HG02588 (cell line): Measurements from ENCODE around the gene UBE4A.

Source experiments
- ATAC-seq: cut with Tn5 transposase; IDR thresholded peaks from one replicate; pipeline ENCODE4 v1.9.1; 2021; ENCODE audit warnings: mild to moderate bottlenecking, moderate library complexity; ENCODE audit not compliant: unreplicated experiment

The UBE4A gene

DNA sequence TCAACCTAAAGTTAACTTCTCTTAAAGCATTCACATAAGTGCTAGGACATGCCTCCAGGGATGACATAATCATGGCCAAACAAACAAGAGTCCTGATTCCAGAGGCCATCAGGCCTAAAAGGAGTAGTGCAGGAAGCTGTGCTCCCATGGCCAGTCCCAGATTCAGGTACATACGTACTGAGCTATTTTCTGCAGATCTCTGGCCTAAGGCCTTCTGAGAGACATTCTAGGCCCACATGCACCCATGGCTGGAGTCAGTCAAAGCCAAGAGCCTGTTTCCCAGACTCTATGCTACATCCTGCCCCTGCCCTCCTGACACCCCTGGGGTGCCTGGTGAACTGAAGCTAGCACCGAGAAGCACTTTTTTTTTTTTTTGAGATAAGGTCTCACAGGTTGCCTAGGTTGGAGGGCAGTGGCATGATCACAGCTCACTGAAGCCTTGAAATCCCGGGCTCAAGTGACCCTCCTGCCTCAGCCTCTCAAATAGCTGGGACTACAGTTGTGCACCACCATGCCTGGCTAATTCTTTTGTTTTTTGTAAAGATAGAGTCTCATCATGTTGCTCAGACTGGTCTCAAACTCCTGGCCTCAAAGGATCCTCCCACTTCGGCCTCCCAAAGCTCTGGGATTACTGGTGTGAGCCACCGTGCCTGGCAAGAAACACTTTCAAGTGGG lies 17.4 kb upstream of the UBE4A start:
- no peak for ATAC-seq

- ATAC-seq: no peak
These were observed 16.8 kb upstream of the UBE4A start, which contains the start of gene CD3D for GRCh38 chr11:118342503-118343161. Gene CD3D, minus strand, starts transcription at chr11:118342705. Its CDS starts 98 bp downstream, at chr11:118342607.

- ATAC-seq: no peak
These were observed 16.2 kb upstream of the UBE4A start for GRCh38 chr11:118343248-118343647.

DNA sequence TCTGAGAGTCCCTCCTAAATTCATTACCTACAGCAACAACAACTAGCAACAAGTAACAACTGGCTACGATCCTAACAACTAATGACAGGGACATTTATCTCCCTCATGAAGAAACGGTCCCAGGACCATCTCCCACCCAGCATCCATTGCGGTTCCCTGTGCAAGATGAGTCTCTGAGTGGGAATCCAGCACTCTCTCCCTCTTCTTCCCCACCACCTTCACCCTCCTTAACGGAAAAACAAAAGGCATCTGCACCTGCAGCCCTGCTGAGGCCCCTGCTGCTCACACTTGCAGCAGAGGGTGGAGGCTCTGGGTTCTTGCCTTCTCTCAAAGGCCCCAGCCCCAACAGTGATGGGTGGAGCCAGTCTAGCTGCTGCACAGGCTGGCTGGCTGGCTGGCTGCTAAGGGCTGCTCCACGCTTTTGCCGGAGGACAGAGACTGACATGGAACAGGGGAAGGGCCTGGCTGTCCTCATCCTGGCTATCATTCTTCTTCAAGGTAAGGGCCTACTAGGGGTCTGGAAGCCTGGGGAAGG lies 15.4 kb upstream of the UBE4A start, which contains the start of gene CD3G:
Gene CD3G, plus strand, starts transcription at position 364 of the 535 bp plus-strand sequence. Its CDS starts 80 bp downstream, at position 444.
- ATAC-seq: no peak

DNA sequence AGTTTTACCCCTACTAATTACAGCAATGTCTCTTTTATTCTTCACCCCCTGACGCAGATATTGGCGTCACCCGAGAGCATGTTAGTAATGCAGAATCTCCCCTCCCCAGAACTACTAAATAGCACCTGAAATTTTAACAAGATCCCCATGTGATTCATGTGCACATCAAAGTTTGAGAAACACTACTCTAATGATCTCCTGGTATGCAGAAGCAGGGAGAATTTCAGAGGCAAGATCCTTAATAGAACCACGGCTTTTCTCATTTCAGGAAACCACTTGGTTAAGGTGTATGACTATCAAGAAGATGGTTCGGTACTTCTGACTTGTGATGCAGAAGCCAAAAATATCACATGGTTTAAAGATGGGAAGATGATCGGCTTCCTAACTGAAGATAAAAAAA lies 9.9 kb upstream of the UBE4A start:
- no peak for ATAC-seq

DNA sequence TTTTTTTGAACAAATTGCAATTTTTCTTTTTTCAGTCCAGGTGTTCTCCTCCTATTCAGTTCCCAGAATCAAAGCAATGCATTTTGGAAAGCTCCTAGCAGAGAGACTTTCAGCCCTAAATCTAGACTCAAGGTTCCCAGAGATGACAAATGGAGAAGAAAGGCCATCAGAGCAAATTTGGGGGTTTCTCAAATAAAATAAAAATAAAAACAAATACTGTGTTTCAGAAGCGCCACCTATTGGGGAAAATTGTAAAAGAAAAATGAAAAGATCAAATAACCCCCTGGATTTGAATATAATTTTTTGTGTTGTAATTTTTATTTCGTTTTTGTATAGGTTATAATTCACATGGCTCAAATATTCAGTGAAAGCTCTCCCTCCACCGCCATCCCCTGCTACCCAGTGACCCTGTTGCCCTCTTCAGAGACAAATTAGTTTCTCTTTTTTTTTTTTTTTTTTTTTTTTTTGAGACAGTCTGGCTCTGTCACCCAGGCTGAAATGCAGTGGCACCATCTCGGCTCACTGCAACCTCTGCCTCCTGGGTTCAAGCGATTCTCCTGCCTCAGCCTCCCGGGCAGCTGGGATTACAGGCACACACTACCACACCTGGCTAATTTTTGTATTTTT lies 6.2 kb upstream of the UBE4A start:
- no peak for ATAC-seq

DNA sequence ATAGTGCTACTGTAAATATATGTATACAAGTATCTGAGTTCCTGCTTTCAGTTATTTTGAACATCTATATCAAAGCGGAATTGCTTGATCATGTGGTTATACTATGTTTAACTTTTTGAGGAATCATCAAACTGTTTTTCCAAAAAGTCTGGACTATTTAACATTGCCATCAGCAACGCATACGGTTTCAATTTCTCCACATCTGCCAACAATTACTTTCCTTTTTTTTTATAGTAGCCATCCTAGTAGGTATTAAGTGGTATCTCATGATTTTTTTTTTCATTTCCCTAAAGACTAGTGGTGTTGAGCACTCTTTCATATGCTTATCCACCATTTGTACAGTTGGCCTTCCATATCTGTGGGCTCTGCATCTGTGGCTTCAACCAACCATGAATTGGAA lies 1.3 kb upstream of the UBE4A start:
- no peak for ATAC-seq

- no peak for ATAC-seq
These were observed 5.7 kb downstream of the UBE4A start for GRCh38 chr11:118364956-118365615.

DNA sequence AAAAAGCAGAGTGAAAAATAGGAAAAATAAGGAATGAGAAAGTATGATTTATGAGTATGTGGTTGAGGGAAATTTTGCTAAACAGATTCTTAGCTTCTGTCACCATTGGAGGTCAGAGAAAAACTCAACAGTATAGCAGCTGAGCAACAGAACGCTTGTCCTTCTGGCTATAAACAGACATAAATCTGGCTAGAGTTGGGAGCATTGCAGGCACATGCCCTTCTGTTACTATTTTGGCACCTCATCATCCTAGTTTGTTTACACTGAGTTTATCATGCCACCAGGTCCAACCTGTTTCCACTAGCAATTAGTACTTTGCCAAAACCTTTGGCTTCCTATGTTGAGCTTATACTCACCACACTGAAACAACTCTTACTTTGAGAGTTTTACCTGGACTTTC lies 6.9 kb downstream of the UBE4A start:
- no peak for ATAC-seq

DNA sequence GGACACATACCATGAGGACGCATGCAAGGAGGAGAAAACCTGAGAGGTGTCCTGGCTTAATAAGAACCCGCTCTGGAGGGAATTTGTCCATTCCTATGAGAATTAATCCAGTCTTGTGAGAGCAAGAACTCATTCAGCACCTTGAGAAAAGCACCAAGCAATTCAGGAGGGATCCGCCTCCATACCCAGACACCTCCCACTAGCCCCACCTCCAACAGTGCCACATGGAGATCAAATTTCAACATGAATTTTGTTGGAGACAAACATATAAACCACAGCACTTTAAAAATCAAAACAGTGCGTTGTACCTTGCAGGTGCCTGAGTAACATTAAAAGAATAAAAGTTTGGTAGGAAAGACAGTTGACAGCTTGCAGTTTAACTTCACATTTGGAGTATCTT lies 11.4 kb downstream of the UBE4A start:
- no peak for ATAC-seq

DNA sequence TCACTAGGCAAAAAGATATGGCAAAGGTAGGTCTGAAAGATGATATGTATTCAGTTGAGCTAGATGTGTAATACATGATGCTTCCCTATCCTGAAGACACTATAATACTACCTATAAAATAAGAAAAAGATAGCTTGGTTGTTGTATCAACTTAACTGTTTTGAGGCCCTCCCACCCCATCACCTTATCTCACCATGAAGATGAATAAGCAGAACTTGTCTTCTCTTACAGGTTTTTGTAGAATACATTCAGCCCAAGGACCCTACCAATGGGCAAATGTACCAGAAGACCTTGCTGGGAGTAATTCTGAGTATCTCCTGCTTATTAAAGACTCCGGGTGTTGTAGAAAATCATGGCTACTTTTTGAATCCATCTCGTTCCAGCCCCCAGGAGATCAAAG lies 13.9 kb downstream of the UBE4A start:
- no peak for ATAC-seq

DNA sequence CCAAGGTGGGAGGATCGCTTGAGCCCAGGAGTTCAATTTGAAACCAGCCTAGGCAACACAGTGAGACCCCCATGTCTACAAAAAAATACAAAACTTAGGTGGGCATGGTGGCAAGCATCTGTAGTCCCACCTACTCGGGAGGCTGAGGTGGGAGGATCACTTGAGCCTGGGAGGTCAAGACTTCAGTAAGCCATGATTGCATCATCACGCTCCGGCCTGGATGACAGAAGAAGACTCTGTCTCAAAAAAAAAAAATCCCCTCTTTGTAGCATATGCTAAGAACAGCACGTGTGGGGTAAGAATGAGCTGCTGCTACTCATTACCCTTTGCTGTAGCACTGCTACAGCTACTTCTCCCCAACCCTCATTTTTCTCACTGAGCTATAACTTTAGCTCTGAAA lies 14.5 kb downstream of the UBE4A start:
- ATAC-seq: no peak

GRCh38 chr11:118374729-118375128 lies 15.3 kb downstream of the UBE4A start:
- ATAC-seq: no peak

DNA sequence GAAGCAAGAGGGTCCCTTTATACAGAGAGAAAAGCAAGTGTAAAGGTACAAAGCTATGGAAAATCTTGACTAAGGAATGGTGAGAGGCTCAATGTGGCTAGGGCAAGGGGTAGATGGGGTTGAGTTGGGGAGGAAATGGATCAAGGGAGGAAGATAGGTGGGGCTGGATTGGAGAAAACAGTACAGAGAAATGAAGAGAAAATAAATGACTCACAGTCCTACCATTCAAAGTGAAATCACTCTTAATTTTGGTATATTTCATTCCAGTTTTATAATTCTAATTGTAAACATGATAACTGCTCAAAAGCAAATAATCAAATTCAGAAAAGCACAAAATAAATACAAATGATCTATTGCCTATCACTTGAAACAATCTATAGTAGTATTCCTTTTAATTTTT lies 16.6 kb downstream of the UBE4A start:
- no peak for ATAC-seq

GRCh38 chr11:118379497-118379896 lies 20.1 kb downstream of the UBE4A start:
- ATAC-seq: no peak

GRCh38 chr11:118380571-118380970 lies 21.2 kb downstream of the UBE4A start:
- no peak for ATAC-seq

DNA sequence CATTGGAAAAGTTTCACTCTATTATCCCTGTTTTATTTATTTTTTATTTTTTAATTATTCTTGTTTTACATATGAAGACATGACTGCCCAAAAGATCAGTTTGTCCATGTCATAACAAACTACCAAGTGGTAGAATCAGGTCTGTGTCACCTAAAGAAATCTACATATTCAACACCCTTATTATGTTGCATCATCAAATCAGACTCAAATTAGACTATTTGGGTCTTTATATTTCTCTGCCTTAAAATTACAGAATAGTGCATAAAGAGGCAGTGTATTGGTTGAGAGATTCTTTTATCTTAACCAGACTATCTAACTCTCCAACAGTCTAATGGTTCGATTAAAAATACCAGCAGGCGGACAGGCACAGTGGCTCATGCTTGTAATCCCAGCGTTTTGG lies 23.6 kb downstream of the UBE4A start:
- no peak for ATAC-seq

DNA sequence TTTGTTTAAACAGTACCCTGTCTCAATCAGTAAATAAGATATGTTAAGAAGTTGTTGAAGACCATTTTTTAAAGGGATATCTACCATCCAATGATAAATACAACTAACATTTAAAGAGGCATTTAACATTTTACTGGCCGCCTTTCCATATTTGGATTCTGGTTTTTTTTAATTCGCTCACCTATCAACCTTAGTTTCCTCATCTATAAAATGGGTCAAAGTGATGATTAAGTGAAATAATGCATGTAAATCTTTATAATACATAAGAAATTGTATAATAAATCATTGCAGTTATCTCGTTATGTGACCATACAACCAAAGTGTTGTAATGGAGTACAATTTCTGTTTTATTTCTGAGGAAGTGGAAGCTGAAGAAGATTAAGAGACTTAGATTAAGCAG lies 24.3 kb downstream of the UBE4A start:
- no peak for ATAC-seq

DNA sequence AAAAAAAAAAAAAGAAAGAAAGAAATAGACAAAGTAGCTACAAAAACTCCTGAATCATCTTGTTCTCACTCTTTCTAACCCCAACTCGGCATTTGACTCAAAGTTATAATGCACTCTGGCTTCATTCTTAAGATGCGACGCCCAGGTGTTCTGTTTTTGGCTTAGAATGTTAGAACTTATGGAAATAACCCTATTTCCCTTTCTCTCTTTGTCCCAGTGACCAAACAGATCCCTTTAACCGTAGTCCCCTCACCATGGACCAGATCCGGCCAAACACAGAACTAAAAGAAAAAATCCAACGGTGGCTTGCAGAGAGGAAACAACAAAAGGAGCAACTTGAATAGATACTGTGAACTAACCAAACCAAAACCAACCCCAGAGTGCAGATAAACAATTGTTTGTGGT lies 36.7 kb downstream of the UBE4A start:
- ATAC-seq: no peak

- ATAC-seq: no peak
These were observed 38.0 kb downstream of the UBE4A start for GRCh38 chr11:118397448-118397847.

DNA sequence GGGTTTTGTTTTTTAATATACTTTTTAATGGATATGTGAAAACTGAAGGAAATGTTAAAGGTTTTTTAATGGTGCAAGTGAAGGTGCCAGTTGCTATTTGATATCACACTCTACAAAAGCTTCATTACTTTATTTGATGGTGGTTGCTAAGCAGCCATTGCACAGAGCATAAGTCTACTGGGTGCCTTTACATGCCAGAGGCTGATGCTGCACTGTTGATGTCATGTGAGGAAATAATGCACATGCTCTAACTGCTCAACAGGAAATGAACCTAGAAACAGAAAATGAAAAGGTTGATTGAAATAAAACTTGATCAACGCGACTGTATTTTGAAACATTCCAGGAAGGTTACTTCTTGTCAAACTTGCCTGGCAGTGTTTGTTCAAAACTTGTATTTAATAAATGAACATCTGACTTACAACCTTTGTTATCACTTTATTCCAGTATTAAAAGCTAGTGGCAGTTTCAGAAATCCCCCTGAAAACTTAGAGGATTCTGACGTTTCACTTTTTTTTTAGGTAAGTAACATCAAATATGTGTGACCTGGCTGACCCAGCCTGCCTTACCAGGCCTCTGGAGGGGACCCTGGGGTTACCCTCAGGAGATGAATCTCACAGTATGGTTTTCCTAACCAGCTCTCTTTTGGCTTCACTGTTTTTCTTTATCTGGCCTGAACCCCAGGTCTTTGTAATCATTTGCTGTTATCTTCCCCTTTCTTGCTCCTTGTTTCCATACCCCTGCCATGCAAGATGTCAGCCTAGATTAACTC lies 39.6 kb downstream of the UBE4A start:
- no peak for ATAC-seq
